ENCODE results near the gene KIF4A. TPM values are rescaled to one million over a fixed set of nuclear protein-coding genes. Genes with fewer than 3 reads are reported as not detected.

Gene KIF4A
- total and polyA plus RNA-seq, 2 of the 4 experiments (the other 2 are of a cell fraction): 10.0 to 19.0 TPM

- H3K18ac ChIP-seq (ENCODE audit: low read depth, low read length): no peak overlapping the region
- no peaks in the 10 kb centered on the region for H3K9me3 ChIP-seq (ENCODE audit: control insufficient read depth, insufficient read depth, low read length)
- H4K8ac ChIP-seq (ENCODE audit: low read depth in 2 of 2, low read length in 2 of 2): no peak overlapping the region
- no peak overlapping the region for H2BK15ac ChIP-seq (ENCODE audit: low read depth, low read length)
- no peak overlapping the region for H2BK20ac ChIP-seq (ENCODE audit: low read depth, low read length)
- DNase-seq (no peak), ATAC-seq (ENCODE audit: low read depth) (no peak)
- WGBS, 2 experiments (ENCODE audit: extremely low coverage in 2 of 2, insufficient read length in 1 of 2): no CpG with 5 or more reads among the region's 2 CpGs
- H4K5ac ChIP-seq (ENCODE audit: low read depth, low read length): no peak overlapping the region
- H3K4me3 ChIP-seq (ENCODE audit: insufficient read depth, low read depth, low read length): no peak overlapping the region
- H2AK9ac ChIP-seq (replicated peaks; ENCODE audit: low read depth, low read length, poor library complexity): no peak overlapping the region
- H3K9ac ChIP-seq (ENCODE audit: low read depth, low read length): no peak overlapping the region
- in situ Hi-C loops (cut with MboI; ENCODE audit: low sequenced_read_pairs) (no loop called here), intact Hi-C loops (cut with micrococcal nuclease) (no loop called here), dilution Hi-C loops (cut with HindIII; ENCODE audit: low sequenced_read_pairs, unreplicated experiment) (no loop called here)
- H2BK120ac ChIP-seq (ENCODE audit: low read depth, low read length): no peak overlapping the region
- no peak overlapping the region for H3K4ac ChIP-seq (ENCODE audit: low read depth, low read length)
- POLR2A ChIA-PET (ENCODE audit: unreplicated experiment): no interaction called here
- H4K20me1 ChIP-seq (ENCODE audit: insufficient read depth, low read length): no peaks in the 10 kb centered on the region
- no peak overlapping the region for H3K56ac ChIP-seq (ENCODE audit: extremely low read depth, insufficient read depth, low read length)
- H3K27me3 ChIP-seq (ENCODE audit: control insufficient read depth, insufficient read depth, low read length): no peaks in the 10 kb centered on the region; the same call in 1 of the 2 replicates
- no peak overlapping the region for H3K4me2 ChIP-seq (ENCODE audit: low read depth, low read length)
- H3K79me1 ChIP-seq (ENCODE audit: low read depth in 1 of 2, low read length in 2 of 2): peaks cover 0 to 11% of the 10 kb centered on the region in 2 experiments; a peak in 1 of 4 replicates
- H4K91ac ChIP-seq (ENCODE audit: insufficient read depth, low read depth, low read length): no peak overlapping the region
- CTCF ChIA-PET: interaction anchor here (0.6 kb wide), 1 partner anchor 203 kb away, joined by 3 read pairs; no protein-coding TSS in a partner anchor
- no peak for TF ChIP-seq CTCF (conservative IDR thresholded peaks at IDR 0.05; ENCODE audit: low read depth, low read length)
- TF ChIP-seq BHLHE40 (IDR thresholded peaks at IDR 0.05; ENCODE audit: low read depth, low read length): no peak
- no peak for TF ChIP-seq CHD1 (IDR thresholded peaks at IDR 0.05; ENCODE audit: low read depth, low read length)
- TF ChIP-seq CEBPB (IDR thresholded peaks at IDR 0.05; ENCODE audit: low read depth, low read length): no peak
- no peak for TF ChIP-seq MXI1 (IDR thresholded peaks at IDR 0.05; ENCODE audit: borderline replicate concordance, low read depth, low read length)
- TF ChIP-seq POLR2A (IDR thresholded peaks at IDR 0.05; ENCODE audit: low read depth, low read length): no peak
- TF ChIP-seq NFE2L2 (IDR thresholded peaks at IDR 0.05; ENCODE audit: low read depth, low read length): no peak
- no peak for TF ChIP-seq MAZ (IDR thresholded peaks at IDR 0.05; ENCODE audit: borderline replicate concordance, low read depth, low read length)
- TF ChIP-seq RFX5 (IDR thresholded peaks at IDR 0.05; ENCODE audit: low read depth, low read length): no peak
- no peak for TF ChIP-seq FOS (IDR thresholded peaks at IDR 0.05; ENCODE audit: low read depth, low read length)
- TF ChIP-seq ELK1 (IDR thresholded peaks at IDR 0.05; ENCODE audit: borderline replicate concordance, low read depth, low read length): no peak
- H3K9me1 ChIP-seq (ENCODE audit: insufficient read depth, low read length): no peaks in the 10 kb centered on the region
- H3K4me1 ChIP-seq (ENCODE audit: control insufficient read depth, insufficient read depth, low read length): no peaks in the 10 kb centered on the region
- H2AFZ ChIP-seq (replicated peaks; ENCODE audit: low read length, poor library complexity): no peak overlapping the region
- no peak overlapping the region for H3K23ac ChIP-seq (ENCODE audit: low read depth, low read length)
- H3K27ac ChIP-seq (ENCODE audit: insufficient read depth, low read length): no peak overlapping the region
- no TSS peak for BruUV-seq (replicated peaks)
- H2AK5ac ChIP-seq (ENCODE audit: low read depth, low read length): no peak overlapping the region
- no peak overlapping the region for H2BK5ac ChIP-seq (ENCODE audit: low read depth, low read length, poor library complexity, severe bottlenecking)
- 0 out of 2 replicates have a peak, but pooled peaks cover 2% of the 10 kb centered on the region for H3K36me3 ChIP-seq (ENCODE audit: control insufficient read depth, insufficient read depth, low read length)
- H3K14ac ChIP-seq (replicated peaks; ENCODE audit: low read depth, low read length): no peak overlapping the region
Observed at GRCh38 chrX:70461026-70461425, 171.1 kb downstream of the KIF4A start.
